HCT116 (cell line): Measurements from ENCODE around the gene KLF4. TPM values are rescaled to one million over a fixed set of nuclear protein-coding genes. Genes with fewer than 3 reads are reported as not detected.

ENCODE experiments used
- ATAC-seq: fragments of 200-7000 bp; cut with Tn5 transposase; 2 replicates; pipeline ENCODE4 v1.9.1; 2020; ENCODE audit warnings: mild to moderate bottlenecking, moderate library complexity
- BruUV-seq: library from RNA; stranded (reverse); fragments of 400-500 nt; replicated peaks from 2 replicates; lab custom pipeline; 2021; lab: Mats Ljungman, UMichigan
- CTCF ChIA-PET: fragments of 300-600 bp; sonication (Branson Sonifier 250); formaldehyde crosslinking; loops from one replicate; lab custom pipeline; 2021; ENCODE audit warnings: antibody characterized with exemption; lab: Charles Lee
- POLR2A ChIA-PET: fragments of 300-600, 350-600 bp; sonication (Branson Sonifier 250); formaldehyde crosslinking; loops from one replicate; lab custom pipeline; 2021; ENCODE audit warnings: antibody characterized with exemption; lab: Charles Lee
- RAD21 ChIA-PET, 2 experiments: fragments of 300-600 bp; sonication (Branson Sonifier 250); formaldehyde crosslinking; loops; one replicate each; lab custom pipeline; 2023; ENCODE audit warnings: low total read pairs in 2 of 2; ENCODE audit not compliant: uncharacterized antibody in 2 of 2, unreplicated experiment in 2 of 2, low non-redundant PET in 1 of 2; lab: Charles Lee
- DNase-seq: peaks from one replicate; pipeline ENCODE4 v3.0.0-alpha.2; 2010; ENCODE audit warnings: low read depth, low spot score
- H2AFZ ChIP-seq: fragments of 200-600 bp; shearing (Covaris generic), sonication (generic); 2 replicates; pipeline ENCODE4 v1.6.1; 2017; ENCODE audit warnings: low read depth, mixed run types, mixed read lengths, antibody characterized with exemption, low read length; ENCODE audit not compliant: poor library complexity, severe bottlenecking
- H3K27ac ChIP-seq: 2 replicates; pipeline ENCODE4 v1.5.1; 2012; ENCODE audit warnings: low read depth, low read length
- H3K27me3 ChIP-seq: fragments of 200-600 bp; sonication (generic); 2 replicates; pipeline ENCODE4 v1.6.1; 2016; ENCODE audit warnings: mixed run types, low read length, mixed read lengths; ENCODE audit not compliant: insufficient read depth
- H3K36me3 ChIP-seq, 2 experiments: fragments of 200-500 bp in 1 of 2; fragments of 200-600 bp in 1 of 2; sonication (Bioruptor generic) in 1 of 2; sonication (generic) in 1 of 2; 2 replicates each; pipeline versions ENCODE4 v1.5.1 to v1.6.1; 2014 to 2016; ENCODE audit warnings: low read length in 2 of 2, inconsistent platforms in 1 of 2, mixed read lengths in 1 of 2, mixed run types in 1 of 2; ENCODE audit not compliant: insufficient read depth in 2 of 2, control insufficient read depth in 1 of 2
- H3K4me1 ChIP-seq, 2 experiments: fragments of 200-600 bp in 1 of 2; sonication (generic) in 1 of 2; 2 replicates each; pipeline versions ENCODE4 v1.5.1 to v1.6.1; 2012 to 2017; ENCODE audit warnings: low read length in 2 of 2, inconsistent platforms in 1 of 2, mild to moderate bottlenecking in 1 of 2, mixed read lengths in 1 of 2, mixed run types in 1 of 2, moderate library complexity in 1 of 2; ENCODE audit not compliant: insufficient read depth in 2 of 2, control insufficient read depth in 1 of 2
- H3K4me2 ChIP-seq: fragments of 200-600 bp; sonication (generic); 2 replicates; pipeline ENCODE4 v1.6.1; 2017; ENCODE audit warnings: mixed run types, low read length, mixed read lengths
- H3K4me3 ChIP-seq, 2 experiments: fragments of 200-600 bp in 1 of 2; sonication (generic) in 1 of 2; replicated peaks in 1 of 2; 2 replicates each; pipeline ENCODE4 v1.5.1; 2011 to 2016; ENCODE audit warnings: low read length in 2 of 2, control low read depth in 1 of 2, low read depth in 1 of 2, mild to moderate bottlenecking in 1 of 2, mixed read lengths in 1 of 2, mixed run types in 1 of 2
- H3K79me2 ChIP-seq: fragments of 200-600 bp; sonication (generic); 2 replicates; pipeline ENCODE4 v1.6.1; 2017; ENCODE audit warnings: mild to moderate bottlenecking, mixed run types, low read length, moderate library complexity, mixed read lengths; ENCODE audit not compliant: insufficient read depth
- H3K9ac ChIP-seq: fragments of 200-600 bp; sonication (generic); 2 replicates; pipeline ENCODE4 v1.6.1; 2016; ENCODE audit warnings: low read length, mixed read lengths
- H3K9me2 ChIP-seq: fragments of 200-600 bp; sonication (generic), shearing (Covaris generic); 2 replicates; pipeline ENCODE4 v1.6.1; 2017; ENCODE audit warnings: mixed run types, mild to moderate bottlenecking, moderate library complexity; ENCODE audit not compliant: insufficient read depth
- H3K9me3 ChIP-seq, 2 experiments: fragments of 200-500 bp in 1 of 2; fragments of 200-600 bp in 1 of 2; sonication (Bioruptor generic) in 1 of 2; sonication (generic) in 1 of 2; 2 replicates each; pipeline ENCODE4 v1.6.1; 2014 to 2017; ENCODE audit warnings: low read length in 2 of 2, mixed read lengths in 2 of 2, inconsistent platforms in 1 of 2, low read depth in 1 of 2, mild to moderate bottlenecking in 1 of 2, mixed run types in 1 of 2, moderate library complexity in 1 of 2; ENCODE audit not compliant: control insufficient read depth in 1 of 2, insufficient read depth in 1 of 2
- H4K20me1 ChIP-seq: fragments of 200-600 bp; sonication (generic), shearing (Covaris generic); 2 replicates; pipeline ENCODE4 v1.6.1; 2017; ENCODE audit warnings: mixed run types, mild to moderate bottlenecking, moderate library complexity; ENCODE audit not compliant: insufficient read depth
- CBX3 ChIP-seq: IDR thresholded peaks from 2 replicates; pipeline ENCODE4 v1.6.1; 2012; ENCODE audit warnings: low read depth
- CEBPB ChIP-seq: IDR thresholded peaks from 2 replicates; pipeline ENCODE4 v1.6.1; 2012; ENCODE audit warnings: low read depth
- EGR1 ChIP-seq: IDR thresholded peaks from 2 replicates; pipeline ENCODE4 v1.6.1; 2012; ENCODE audit warnings: low read depth
- ELF1 ChIP-seq: IDR thresholded peaks from 2 replicates; pipeline ENCODE4 v1.6.1; 2012; ENCODE audit warnings: low read depth, borderline replicate concordance
- EZH2 ChIP-seq: fragments of 200-600 bp; sonication (generic); IDR thresholded peaks from 2 replicates; pipeline ENCODE4 v1.6.1; 2017; ENCODE audit warnings: antibody characterized with exemption, mixed run types
- EZH2phosphoT487 ChIP-seq: fragments of 200-600 bp; IDR thresholded peaks from 2 replicates; pipeline ENCODE4 v1.6.1; 2018; ENCODE audit warnings: antibody characterized with exemption, borderline replicate concordance
- FOSL1 ChIP-seq: IDR thresholded peaks from 2 replicates; pipeline ENCODE4 v1.6.1; 2012; ENCODE audit warnings: low read depth
- JUND ChIP-seq: IDR thresholded peaks from 2 replicates; pipeline ENCODE4 v1.6.1; 2012
- MAX ChIP-seq: IDR thresholded peaks from 2 replicates; pipeline ENCODE4 v1.6.1; 2012
- POLR2A ChIP-seq: IDR thresholded peaks from 2 replicates; pipeline ENCODE4 v1.7.0; 2011; ENCODE audit warnings: borderline replicate concordance; ENCODE audit not compliant: insufficient read depth, insufficient read length; ENCODE audit errors: extremely low read depth
- POLR2AphosphoS5 ChIP-seq: IDR thresholded peaks from 2 replicates; pipeline ENCODE4 v1.6.1; 2011; ENCODE audit warnings: mild to moderate bottlenecking, low read depth, low read length, moderate library complexity
- SIN3A ChIP-seq: IDR thresholded peaks from 2 replicates; pipeline ENCODE4 v1.6.1; 2012; ENCODE audit warnings: low read depth
- SP1 ChIP-seq: IDR thresholded peaks from 2 replicates; pipeline ENCODE4 v1.6.1; 2012; ENCODE audit warnings: low read depth
- TCF7L2 ChIP-seq: IDR thresholded peaks from 2 replicates; pipeline ENCODE4 v1.7.0; 2011; ENCODE audit warnings: borderline replicate concordance, inconsistent platforms; ENCODE audit not compliant: insufficient read depth, insufficient read length; ENCODE audit errors: extremely low read depth
- ZBTB33 ChIP-seq: IDR thresholded peaks from 2 replicates; pipeline ENCODE4 v1.6.1; 2011; ENCODE audit warnings: mild to moderate bottlenecking, low read length, moderate library complexity; ENCODE audit not compliant: insufficient replicate concordance; ENCODE audit errors: extremely low read depth
- ZNF274 ChIP-seq: fragments of 200-500 bp; sonication (Bioruptor generic); IDR thresholded peaks from 2 replicates; pipeline ENCODE4 v1.6.1; 2014; ENCODE audit warnings: mild to moderate bottlenecking, low read depth, low read length, inconsistent platforms
- intact Hi-C: fragments of 100-400 bp; cut with micrococcal nuclease; formaldehyde crosslinking; loops from 2 replicates; pipeline ENCODE4 v1.10.0; 2022
- total RNA-seq: library from RNA; stranded (reverse); gene quantifications from one replicate; pipeline ENCODE4 v1.2.1, GENCODE V29; 2021; ENCODE audit not compliant: unreplicated experiment
- TF ChIP-seq, protein P1 (sequence below): IDR thresholded peaks from 2 replicates; pipeline ENCODE4 v1.6.1; 2012
- TF ChIP-seq, protein P2 (sequence below), 3 experiments: fragments of 200-600 bp in 1 of 3; sonication (generic) in 1 of 3; IDR thresholded peaks in 2 of 3; conservative IDR thresholded peaks in 1 of 3; 2 replicates each; pipeline ENCODE4 v1.5.1; 2012 to 2017; ENCODE audit warnings: low read depth in 2 of 3, low read length in 2 of 3, antibody characterized with exemption in 1 of 3, borderline replicate concordance in 1 of 3, control low read depth in 1 of 3, mild to moderate bottlenecking in 1 of 3, mixed read lengths in 1 of 3, mixed run types in 1 of 3, moderate library complexity in 1 of 3; ENCODE audit not compliant: insufficient read depth in 1 of 3
- TF ChIP-seq, protein P3 (sequence below): IDR thresholded peaks from 2 replicates; pipeline ENCODE4 v1.6.1; 2012; ENCODE audit warnings: low read depth

Gene KLF4
- total RNA-seq, 1 experiment from 2014 or later, result 92.8 TPM

GRCh38 chr9:107483666-107484065 is 5.9 kb downstream of the KLF4 start:
- intact Hi-C loops, result loop anchor here (1.0 to 10.0 kb wide), 8 partner anchors 267 to 1084 kb away; no protein-coding TSS in a partner anchor
- Histone ChIP-seq H2AFZ (no peak overlapping the region), H3K4me1 (peaks cover 13 to 37% of the 10 kb centered on the region in 2 experiments; a peak in 3 of 4 replicates), H3K4me3 (no peak overlapping the region), H3K36me3 (peaks cover 16 to 29% of the 10 kb centered on the region in 2 experiments), H3K27me3 (no peaks in the 10 kb centered on the region), H3K9ac (no peak overlapping the region), H3K27ac (no peak overlapping the region), H4K20me1 (no peaks in the 10 kb centered on the region), H3K4me2 (no peak overlapping the region), H3K9me3 (no peaks in the 10 kb centered on the region), H3K9me2 (no peaks in the 10 kb centered on the region), H3K79me2 (peaks cover 36% of the 10 kb centered on the region)
- ChIA-PET POLR2A (interaction anchor here (1.1 kb wide), 2 partner anchors 228 to 265 kb away, joined by 3 read pairs; no protein-coding TSS in a partner anchor), RAD21 (interaction anchor here in 1 of 2 experiments (1.2 kb wide), 1 partner anchor 789 kb away, joined by 3 read pairs; no protein-coding TSS in a partner anchor), CTCF (interaction anchor here (1.1 to 3.9 kb wide), 6 partner anchors 18 to 1082 kb away, joined by 3 to 12 read pairs (median 6); no protein-coding TSS in a partner anchor)
- TF ChIP-seq CBX3, result no peak
- TF ChIP-seq ELF1, result no peak
- no peak for TF ChIP-seq POLR2AphosphoS5
- TF ChIP-seq, protein P1, sequence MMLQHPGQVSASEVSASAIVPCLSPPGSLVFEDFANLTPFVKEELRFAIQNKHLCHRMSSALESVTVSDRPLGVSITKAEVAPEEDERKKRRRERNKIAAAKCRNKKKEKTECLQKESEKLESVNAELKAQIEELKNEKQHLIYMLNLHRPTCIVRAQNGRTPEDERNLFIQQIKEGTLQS, result no peak
- TF ChIP-seq SIN3A, result no peak
- no peak for TF ChIP-seq ZBTB33
- no peak for TF ChIP-seq TCF7L2
- no peak for TF ChIP-seq SP1
- TF ChIP-seq EZH2, result no peak
- no peak for TF ChIP-seq POLR2A
- TF ChIP-seq MAX, result no peak
- TF ChIP-seq, protein P2, sequence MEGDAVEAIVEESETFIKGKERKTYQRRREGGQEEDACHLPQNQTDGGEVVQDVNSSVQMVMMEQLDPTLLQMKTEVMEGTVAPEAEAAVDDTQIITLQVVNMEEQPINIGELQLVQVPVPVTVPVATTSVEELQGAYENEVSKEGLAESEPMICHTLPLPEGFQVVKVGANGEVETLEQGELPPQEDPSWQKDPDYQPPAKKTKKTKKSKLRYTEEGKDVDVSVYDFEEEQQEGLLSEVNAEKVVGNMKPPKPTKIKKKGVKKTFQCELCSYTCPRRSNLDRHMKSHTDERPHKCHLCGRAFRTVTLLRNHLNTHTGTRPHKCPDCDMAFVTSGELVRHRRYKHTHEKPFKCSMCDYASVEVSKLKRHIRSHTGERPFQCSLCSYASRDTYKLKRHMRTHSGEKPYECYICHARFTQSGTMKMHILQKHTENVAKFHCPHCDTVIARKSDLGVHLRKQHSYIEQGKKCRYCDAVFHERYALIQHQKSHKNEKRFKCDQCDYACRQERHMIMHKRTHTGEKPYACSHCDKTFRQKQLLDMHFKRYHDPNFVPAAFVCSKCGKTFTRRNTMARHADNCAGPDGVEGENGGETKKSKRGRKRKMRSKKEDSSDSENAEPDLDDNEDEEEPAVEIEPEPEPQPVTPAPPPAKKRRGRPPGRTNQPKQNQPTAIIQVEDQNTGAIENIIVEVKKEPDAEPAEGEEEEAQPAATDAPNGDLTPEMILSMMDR (IDR thresholded peaks at IDR 0.05 in 2 of 3, conservative IDR thresholded peaks at IDR 0.05 in 1 of 3; ENCODE audit: borderline replicate concordance in 1 of 3, insufficient read depth in 1 of 3, low read depth in 2 of 3, low read length in 2 of 3), result no peak
- no peak for TF ChIP-seq EGR1
- TF ChIP-seq EZH2phosphoT487, result no peak
- TF ChIP-seq JUND, result no peak
- TF ChIP-seq ZNF274, result no peak
- no peak for TF ChIP-seq CEBPB
- TF ChIP-seq, protein P3, sequence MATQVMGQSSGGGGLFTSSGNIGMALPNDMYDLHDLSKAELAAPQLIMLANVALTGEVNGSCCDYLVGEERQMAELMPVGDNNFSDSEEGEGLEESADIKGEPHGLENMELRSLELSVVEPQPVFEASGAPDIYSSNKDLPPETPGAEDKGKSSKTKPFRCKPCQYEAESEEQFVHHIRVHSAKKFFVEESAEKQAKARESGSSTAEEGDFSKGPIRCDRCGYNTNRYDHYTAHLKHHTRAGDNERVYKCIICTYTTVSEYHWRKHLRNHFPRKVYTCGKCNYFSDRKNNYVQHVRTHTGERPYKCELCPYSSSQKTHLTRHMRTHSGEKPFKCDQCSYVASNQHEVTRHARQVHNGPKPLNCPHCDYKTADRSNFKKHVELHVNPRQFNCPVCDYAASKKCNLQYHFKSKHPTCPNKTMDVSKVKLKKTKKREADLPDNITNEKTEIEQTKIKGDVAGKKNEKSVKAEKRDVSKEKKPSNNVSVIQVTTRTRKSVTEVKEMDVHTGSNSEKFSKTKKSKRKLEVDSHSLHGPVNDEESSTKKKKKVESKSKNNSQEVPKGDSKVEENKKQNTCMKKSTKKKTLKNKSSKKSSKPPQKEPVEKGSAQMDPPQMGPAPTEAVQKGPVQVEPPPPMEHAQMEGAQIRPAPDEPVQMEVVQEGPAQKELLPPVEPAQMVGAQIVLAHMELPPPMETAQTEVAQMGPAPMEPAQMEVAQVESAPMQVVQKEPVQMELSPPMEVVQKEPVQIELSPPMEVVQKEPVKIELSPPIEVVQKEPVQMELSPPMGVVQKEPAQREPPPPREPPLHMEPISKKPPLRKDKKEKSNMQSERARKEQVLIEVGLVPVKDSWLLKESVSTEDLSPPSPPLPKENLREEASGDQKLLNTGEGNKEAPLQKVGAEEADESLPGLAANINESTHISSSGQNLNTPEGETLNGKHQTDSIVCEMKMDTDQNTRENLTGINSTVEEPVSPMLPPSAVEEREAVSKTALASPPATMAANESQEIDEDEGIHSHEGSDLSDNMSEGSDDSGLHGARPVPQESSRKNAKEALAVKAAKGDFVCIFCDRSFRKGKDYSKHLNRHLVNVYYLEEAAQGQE, result no peak
- TF ChIP-seq FOSL1, result no peak
- no peak for ATAC-seq
- no peak for DNase-seq
- BruUV-seq, result no TSS peak
